Thyroid gland (tissue), 4 donors: Measurements from ENCODE around the gene RAC2. TPM values are rescaled to one million over a fixed set of nuclear protein-coding genes. Genes with fewer than 3 reads are reported as not detected.

Experiments
- DNase-seq, 2 donors: peaks; one replicate each; pipeline ENCODE4 v3.0.0-alpha.2; 2019
- H3K27ac ChIP-seq, 3 donors: fragments of 200-600 bp; sonication (generic); 1 replicate in 2 of 3; 2 replicates in 1 of 3; pipeline ENCODE4 v1.5.1; 2016 to 2019; ENCODE audit warnings: mild to moderate bottlenecking in 1 of 3, moderate library complexity in 1 of 3
- H3K27me3 ChIP-seq: fragments of 200-600 bp; sonication (generic); one replicate; pipeline ENCODE4 v1.5.1; 2019
- H3K36me3 ChIP-seq, 2 donors: fragments of 200-600 bp; sonication (generic); one replicate each; pipeline ENCODE4 v1.5.1; 2016 to 2019
- H3K4me1 ChIP-seq, 2 donors: fragments of 200-600 bp; sonication (generic); one replicate each; pipeline ENCODE4 v1.5.1; 2017 to 2019
- H3K4me3 ChIP-seq, 3 donors: fragments of 200-600 bp; sonication (generic); replicated peaks in 1 of 3; 1 replicate in 2 of 3; 2 replicates in 1 of 3; pipeline ENCODE4 v1.5.1; 2016; ENCODE audit warnings: mild to moderate bottlenecking in 1 of 3
- H3K9me3 ChIP-seq: fragments of 200-600 bp; sonication (generic); one replicate; pipeline ENCODE4 v1.5.1; 2017
- CTCF ChIP-seq, 6 experiments: fragments of 200-600 bp in 3 of 6; fragments of 450-650 bp in 3 of 6; sonication (generic) in 3 of 6; IDR thresholded peaks; one replicate each; pipeline ENCODE4 v1.5.1; 2016 to 2019; ENCODE audit warnings: antibody characterized with exemption in 6 of 6, mild to moderate bottlenecking in 2 of 6, inconsistent platforms in 1 of 6, moderate library complexity in 1 of 6
- POLR2A ChIP-seq, 2 donors: fragments of 450-650 bp; IDR thresholded peaks; one replicate each; pipeline ENCODE4 v1.6.1; 2017; ENCODE audit warnings: antibody characterized with exemption in 2 of 2, mild to moderate bottlenecking in 2 of 2, moderate library complexity in 1 of 2
- WGBS, 2 donors: methylation state at CpG; one replicate each; pipeline ENCODE4 v1.1.5; 2017; 5-methylcytosine and 5-hydroxymethylcytosine counted together
- intact Hi-C: fragments of 100-400 bp; cut with DNase I; formaldehyde crosslinking; loops from one replicate; pipeline ENCODE4 v1.15.1; 2023
- total RNA-seq, 4 donors: library from RNA; depleted of rRNA; stranded (reverse); fragments of >200 nt; gene quantifications; one replicate each; pipeline ENCODE4 v1.2.3, GENCODE V29; 2016

The RAC2 gene
- total RNA-seq, 4 donors from 2014 or later: 3.6 to 6.0 (median 4.6) TPM

GRCh38 chr22:37260155-37260795, 16.2 kb upstream of the RAC2 start:
- no peak for DNase-seq
- no peaks in the 10 kb centered on the region for H3K9me3 ChIP-seq
- intact Hi-C loops: no loop called here
- no peaks in the 10 kb centered on the region for H3K4me1 ChIP-seq
- no peaks in the 10 kb centered on the region for H3K27me3 ChIP-seq
- TF ChIP-seq POLR2A (IDR thresholded peaks at IDR 0.05) (no peak), CTCF (IDR thresholded peaks at IDR 0.05) (no peak)
- no peak overlapping the region for H3K4me3 ChIP-seq
- 61 to 67% methylated on average over 15 of the region's 15 CpGs for WGBS, 2 donors
- H3K27ac ChIP-seq: no peak overlapping the region
- H3K36me3 ChIP-seq: no peaks in the 10 kb centered on the region

- H3K9me3 ChIP-seq: no peaks in the 10 kb centered on the region
- intact Hi-C loops: no loop called here
Measured at GRCh38 chr22:37259540-37260029, 15.5 kb upstream of the RAC2 start.

GRCh38 chr22:37258753-37259401, 14.8 kb upstream of the RAC2 start:
- Histone ChIP-seq H3K4me1 (no peaks in the 10 kb centered on the region), H3K27ac (no peak overlapping the region), H3K36me3 (no peaks in the 10 kb centered on the region), H3K27me3 (no peaks in the 10 kb centered on the region), H3K9me3 (no peaks in the 10 kb centered on the region), H3K4me3 (no peak overlapping the region)
- TF ChIP-seq POLR2A (IDR thresholded peaks at IDR 0.05) (no peak), CTCF (IDR thresholded peaks at IDR 0.05) (no peak)
- intact Hi-C loops: no loop called here
- WGBS, 2 donors: 82 to 85% methylated on average over 14 of the region's 14 CpGs
- no peak for DNase-seq

More at GRCh38 chr22:37259540-37260029, 15.5 kb upstream of the RAC2 start:
- no peaks in the 10 kb centered on the region for H3K4me1 ChIP-seq
- H3K27me3 ChIP-seq: no peaks in the 10 kb centered on the region
- DNase-seq: no peak
- no peak overlapping the region for H3K27ac ChIP-seq
- TF ChIP-seq POLR2A (IDR thresholded peaks at IDR 0.05): no peak
- TF ChIP-seq CTCF (IDR thresholded peaks at IDR 0.05): peak in 1 of 6 experiments; percentile 19
- WGBS, 2 donors: 4 to 13% methylated on average over 23 of the region's 23 CpGs
- H3K36me3 ChIP-seq: no peaks in the 10 kb centered on the region
- no peak overlapping the region for H3K4me3 ChIP-seq

- Histone ChIP-seq H3K27me3 (no peaks in the 10 kb centered on the region), H3K36me3 (no peaks in the 10 kb centered on the region), H3K4me3 (no peak overlapping the region), H3K4me1 (no peaks in the 10 kb centered on the region), H3K9me3 (no peaks in the 10 kb centered on the region), H3K27ac (no peak overlapping the region)
- intact Hi-C loops: no loop called here
- DNase-seq: no peak
- 80% methylated on average over 9 of the region's 9 CpGs for WGBS, 2 donors
- TF ChIP-seq POLR2A (IDR thresholded peaks at IDR 0.05): no peak
- TF ChIP-seq CTCF (IDR thresholded peaks at IDR 0.05): no peak
Measured at GRCh38 chr22:37258005-37258752, 14.1 kb upstream of the RAC2 start.
